ENCODE data around the gene COPS7B.
"Not testable (repeated sequence)": the region's sequence is repeated elsewhere in the genome, so short reads cannot be mapped to it uniquely, and the experiment has no call there.

Gene COPS7B

GRCh38 chr2:231786177-231786916 is at the start of gene COPS7B:
COPS7B (plus strand) TSS chr2:231786445; CDS start chr2:231788571, 2,126 bp downstream.
- DNase-seq = peak; percentile 63

DNA sequence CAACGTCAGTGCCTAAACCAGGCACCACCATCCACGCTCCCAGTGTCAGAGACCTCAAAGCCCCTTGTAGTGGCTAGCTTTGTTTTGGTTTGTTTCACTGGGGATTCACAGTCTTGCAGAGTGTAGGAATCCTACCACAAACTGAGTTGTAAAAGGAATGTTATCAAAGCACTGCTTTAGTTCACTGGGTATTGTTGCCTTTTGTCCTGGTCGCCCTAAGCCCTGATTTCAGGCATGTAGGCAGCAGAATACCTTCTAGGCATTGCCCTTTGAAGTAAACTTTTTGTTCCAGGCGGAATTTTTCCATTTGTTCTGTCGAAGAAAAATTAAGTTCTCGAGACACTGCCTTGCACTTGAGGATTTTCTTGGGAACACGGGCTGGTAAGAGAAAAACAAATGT is 48.5 kb upstream of the COPS7B start:
- DNase-seq = no peak

DNA sequence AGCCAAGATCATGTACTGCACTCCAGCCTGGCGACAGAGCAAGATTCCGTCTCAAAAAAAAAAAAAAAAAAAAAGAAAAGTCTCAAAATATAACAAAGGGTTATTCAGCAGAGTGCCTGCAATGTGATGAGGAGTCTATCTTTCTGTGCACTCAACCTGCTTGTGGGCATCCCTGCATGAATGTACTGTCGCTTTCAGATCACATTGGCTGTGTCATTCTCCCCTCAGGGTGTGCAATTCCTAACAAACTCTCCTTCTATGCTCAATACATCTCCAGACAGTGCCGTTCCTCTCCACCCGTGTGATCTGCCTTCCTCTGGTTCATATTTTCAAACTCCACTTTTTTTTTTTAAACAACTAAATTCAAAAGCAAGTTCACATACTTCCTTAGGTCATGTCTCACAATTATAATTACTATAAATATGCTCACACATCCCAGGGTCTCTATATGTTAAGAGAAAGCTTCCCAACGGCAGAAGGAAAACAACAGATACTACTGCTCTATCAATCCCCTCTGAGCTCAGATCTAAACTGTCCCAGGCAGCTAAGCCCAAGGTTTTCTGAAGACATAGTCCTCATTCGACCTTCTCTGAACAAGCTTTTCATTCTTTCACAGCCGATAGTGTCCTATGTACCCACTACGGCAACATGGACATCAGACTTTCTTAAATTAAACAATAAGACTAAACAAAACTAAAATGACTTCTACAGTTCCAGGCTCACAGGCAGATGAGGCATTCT is 42.7 kb upstream of the COPS7B start:
- DNase-seq = no peak

DNA sequence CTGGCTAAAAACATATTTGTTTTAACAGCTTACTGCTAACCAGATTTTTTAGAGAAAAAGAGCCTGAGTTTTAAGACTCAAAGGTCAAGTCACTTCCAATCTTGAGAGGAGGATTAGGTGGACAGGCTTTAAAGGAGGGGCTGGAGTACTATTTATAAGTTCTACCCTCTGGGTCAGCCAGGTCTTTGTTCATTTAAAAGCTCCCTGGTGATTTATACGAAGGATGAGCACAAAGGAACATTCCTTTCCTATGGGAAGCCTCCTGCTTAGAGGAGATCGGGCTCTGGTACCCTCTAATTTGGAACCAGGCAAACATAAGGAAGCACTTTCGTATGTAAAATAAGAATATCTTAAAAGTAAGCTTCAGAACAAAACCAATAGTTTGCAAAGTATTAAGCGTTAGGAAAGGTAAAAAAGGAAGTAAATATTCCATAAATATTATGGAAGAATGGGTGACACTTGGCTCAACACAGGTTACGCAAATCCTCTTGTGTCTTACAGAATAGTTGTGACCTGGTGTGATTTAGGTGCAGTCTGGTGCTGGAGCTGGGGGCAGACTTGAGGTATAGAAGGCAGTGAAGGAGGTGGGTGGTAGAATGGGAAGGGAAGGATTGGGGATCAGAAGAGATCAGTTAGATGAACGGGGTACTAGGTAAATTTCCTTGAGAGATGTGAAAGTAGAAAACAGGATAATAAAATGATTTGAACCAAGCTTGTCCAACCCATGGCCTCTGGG is 40.8 kb upstream of the COPS7B start:
- no peak for DNase-seq

GRCh38 chr2:231748153-231748896 is 37.9 kb upstream of the COPS7B start:
- not testable (repeated sequence) for DNase-seq

- DNase-seq = not testable (repeated sequence)
These were observed 37.2 kb upstream of the COPS7B start for GRCh38 chr2:231749016-231749415.

DNA sequence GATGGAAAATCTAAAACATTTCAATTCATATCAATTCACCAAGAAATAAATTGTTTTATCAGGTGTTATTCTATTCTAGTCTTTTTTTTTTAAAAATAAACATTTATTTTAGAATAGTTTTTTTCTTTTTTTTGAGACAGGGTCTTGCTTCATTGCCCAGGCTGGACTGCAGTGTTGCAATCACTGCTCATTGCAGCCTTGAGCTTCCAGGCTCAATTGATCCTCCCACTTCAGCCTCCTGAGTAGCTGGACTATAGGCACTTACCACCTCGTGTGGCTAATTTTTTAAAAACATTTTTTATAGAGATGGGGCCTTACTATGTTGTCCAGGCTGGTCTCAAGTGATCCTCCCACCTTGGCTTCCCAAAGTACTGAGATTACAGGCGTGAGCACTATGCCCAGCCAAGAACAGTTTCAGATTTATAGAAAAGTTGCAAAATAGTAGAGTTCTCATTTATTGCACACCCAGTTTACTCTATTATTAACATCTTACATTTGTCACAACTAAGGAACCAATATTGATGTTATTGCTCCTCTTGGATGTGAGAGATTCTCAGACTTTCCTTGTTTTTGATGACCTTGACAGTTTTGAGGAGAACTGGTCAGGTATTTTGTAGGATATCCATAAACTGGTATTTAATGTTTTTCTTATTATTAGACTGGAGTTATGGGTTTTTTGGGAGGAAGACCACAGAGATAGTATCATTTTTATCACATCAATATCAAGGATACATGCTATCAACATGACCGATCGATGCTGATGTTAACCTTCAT is 35.0 kb upstream of the COPS7B start:
- no peak for DNase-seq

DNA sequence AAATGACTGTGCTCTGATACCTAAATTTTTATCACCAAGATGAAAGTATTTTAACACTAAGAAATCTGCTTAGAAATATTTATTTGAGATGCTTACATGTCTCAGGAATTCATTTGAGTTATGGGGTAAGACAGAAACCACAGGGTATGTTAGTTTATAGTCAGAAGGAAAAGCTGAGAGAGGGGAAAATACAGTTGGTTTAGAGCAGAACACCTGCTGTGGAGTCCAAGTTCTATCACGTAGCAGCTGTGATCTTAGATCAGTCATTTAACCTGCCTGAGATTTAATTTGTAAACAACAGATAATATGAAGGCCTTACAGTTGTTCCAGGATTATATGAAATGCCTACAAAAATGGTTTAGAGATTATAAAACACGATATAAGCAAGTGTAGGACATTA is 34.2 kb upstream of the COPS7B start:
- DNase-seq = no peak

DNA sequence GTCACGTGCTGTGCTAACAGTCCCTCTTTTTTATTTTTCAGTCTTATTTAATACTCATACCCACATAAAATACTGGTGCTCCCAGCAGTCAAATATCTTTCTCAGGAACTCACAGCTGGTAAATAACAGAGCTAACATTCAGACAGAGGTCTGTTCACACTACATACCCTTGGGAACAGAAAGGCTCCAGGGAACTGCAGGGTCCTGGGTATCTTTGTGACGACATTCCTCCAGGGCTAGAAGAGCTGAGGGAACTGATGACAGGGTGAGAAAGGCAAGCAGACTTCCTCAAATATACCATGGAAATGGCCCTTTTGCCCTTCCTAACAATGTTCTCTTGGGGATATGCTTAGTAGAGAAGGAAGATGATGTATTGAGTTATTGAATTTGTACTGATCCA is 24.5 kb upstream of the COPS7B start:
- no peak for DNase-seq

DNA sequence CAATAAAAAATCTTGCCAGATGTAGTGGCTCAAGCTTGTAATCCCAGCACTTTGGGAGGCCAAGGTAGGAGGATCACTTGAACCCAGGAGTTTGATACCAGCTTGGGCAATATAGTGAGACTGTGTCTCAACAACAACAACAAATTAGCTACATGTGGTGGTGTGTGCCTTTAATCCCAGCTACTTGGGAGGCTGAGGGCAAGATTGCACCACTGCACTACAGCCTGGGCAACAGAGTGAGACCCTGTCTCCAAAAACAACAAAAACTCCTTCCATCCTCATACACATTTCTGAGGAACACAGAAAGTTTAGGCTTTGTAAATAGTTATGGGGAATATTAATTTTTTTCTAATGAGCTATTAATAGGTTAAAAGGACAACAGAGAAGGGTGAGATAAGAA is 22.1 kb upstream of the COPS7B start:
- no peak for DNase-seq

GRCh38 chr2:231764760-231765159 is 21.5 kb upstream of the COPS7B start:
- no peak for DNase-seq

DNA sequence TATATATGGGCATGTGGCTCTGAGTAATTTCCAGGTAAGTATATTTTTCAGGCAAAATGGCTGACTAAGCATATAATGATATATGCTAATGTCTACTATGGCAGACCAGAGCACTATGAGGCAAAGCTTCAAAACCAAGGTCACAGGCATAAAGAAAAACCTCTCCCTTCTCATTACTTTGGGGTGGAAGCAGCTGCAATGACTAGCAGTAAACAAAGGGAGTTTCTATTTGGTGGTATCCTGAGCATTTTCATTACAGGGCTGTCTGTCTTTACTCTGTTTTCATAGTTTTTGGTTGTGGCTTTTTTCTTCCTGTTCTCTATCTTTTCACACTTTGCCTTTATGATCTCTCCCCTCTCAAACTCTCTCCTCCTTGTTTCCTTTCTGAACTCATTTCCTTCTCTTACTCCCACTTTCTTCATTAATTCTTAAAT is 20.7 kb upstream of the COPS7B start:
- no peak for DNase-seq

DNA sequence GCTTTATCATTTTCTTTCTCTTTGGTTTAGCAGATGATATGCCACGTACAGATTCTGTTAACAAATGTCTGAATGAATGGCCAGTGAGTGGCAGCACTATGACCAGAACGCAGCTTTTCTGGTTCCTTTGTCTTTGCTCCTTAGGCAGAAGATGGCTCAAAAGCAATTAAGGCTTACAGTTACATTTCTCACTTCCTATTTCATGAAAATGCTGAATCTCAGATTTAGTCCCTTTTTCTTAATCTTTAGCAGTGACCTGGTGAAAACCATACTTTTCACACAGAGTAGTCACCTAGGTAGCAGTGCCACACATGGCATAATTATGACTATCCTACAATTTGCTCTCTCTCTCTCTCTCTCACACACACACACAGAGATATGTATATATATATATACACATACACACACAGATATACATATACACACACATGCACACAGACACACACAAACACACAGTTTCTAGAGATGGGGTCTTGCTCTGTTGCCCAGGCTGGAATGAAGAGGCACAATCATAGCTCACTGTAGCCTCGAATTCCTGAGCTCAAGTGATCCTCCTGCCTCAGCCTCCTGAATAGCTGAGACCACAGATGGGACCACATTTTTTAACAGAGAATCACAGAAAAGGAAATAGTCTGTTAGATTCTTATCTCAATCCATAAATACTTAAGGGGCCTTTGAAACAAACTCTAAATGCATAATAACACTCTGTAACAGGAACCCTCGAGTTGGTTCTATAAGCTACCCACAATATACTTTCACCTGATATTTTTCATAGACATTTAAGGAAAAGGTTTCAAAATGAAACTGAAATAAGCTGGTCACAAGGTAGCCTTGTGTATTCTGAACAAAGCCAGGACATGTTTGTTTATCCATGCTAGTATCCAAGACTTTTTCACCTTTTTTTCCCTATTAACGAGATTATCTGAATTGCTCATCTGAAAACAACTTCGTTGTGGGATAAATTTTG is 16.8 kb upstream of the COPS7B start:
- no peak for DNase-seq

DNA sequence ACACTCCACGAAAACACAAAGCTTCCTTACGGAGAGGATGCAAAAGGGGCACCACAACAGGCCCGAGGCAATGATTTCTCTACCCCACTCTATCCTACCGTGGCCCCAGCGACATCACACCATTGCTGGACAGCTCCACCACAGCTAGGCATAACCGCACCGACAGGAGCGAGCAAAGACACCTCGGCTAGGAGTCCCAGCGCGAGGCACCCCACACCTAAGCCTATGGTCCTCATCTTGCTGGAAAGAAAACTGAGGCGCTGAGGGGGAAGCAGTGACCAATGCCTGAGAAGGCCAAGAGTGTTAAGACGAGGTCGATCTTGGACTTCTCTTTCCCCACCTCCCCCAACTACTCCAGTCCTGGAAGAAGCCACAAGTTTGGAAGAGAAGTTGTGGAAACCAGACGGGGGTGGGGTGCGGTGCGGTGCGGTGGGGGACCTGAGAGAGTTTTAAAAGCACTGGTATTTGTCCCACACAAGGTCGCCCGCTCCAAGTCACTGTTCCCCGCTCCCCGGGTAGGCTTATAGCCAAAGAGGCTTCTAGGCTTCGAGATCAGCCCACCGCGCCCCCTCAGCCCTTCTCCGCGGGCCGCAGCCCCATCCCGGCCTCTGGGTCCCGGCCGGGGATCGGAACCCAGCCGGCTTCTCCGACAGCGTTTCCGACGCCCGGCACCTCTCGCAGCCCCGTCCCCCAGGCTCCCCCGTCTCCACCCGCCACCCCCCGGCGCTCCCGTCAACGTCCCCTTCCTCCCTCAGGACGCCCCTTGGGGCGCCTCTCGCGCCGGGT is 5.9 kb upstream of the COPS7B start:
- DNase-seq = no peak

DNA sequence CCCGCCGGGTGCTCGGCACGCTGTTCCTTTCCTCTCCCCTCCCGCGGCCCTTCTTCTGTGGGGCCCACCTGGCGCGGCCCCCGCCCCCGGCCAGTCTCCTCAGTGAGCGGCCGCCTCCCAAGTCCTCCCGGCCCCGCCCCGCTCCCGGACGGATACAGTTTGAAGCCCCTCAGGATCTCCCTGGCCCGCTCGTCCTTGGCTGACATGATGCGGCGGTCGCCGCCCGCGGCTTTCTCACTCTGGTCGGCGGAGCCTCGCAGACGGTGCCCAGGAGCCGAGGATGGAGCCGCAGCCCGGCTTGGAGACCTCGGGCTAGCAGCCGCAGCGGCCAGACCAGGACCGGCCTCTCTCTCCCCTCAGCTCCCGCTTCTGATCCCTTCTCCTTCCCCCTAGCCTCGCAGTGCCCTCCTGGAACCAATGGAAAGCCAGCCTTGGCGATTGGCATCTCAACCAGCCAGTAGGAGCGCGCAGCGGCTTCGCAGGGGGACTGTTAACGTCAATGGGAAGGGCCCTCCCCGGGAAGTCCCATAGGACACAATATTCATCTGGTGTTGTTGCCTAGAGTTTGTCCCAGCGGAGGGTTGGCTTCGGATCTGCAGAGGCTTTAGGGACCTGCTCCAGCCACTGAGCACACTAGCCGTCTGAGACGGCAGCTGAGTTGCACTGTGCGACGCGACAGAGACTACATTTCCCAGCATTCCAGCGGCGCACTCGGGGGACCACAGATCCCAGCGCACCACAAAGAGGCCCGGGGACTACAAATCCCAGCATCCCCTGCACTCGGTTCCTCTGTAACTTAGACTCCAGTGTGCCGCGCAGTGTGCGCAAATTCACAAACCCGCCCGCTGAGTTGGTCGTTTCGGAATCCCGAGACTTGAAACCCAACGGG is 5.1 kb upstream of the COPS7B start, which contains the start of gene PDE6D:
Gene PDE6D (minus strand): TSS at position 374 of the 889 bp plus-strand sequence. CDS start 168 bp downstream, at position 206.
- peak; percentile 81 for DNase-seq

- DNase-seq = no peak
These were observed 4.2 kb upstream of the COPS7B start for GRCh38 chr2:231781798-231782726.

GRCh38 chr2:231785413-231785812 is 832 bp upstream of the COPS7B start:
- no peak for DNase-seq

- no peak for DNase-seq
These were observed 446 bp upstream of the COPS7B start for GRCh38 chr2:231785822-231786176.
